ENCODE measurements around the gene TEPSIN.

The TEPSIN gene

DNA sequence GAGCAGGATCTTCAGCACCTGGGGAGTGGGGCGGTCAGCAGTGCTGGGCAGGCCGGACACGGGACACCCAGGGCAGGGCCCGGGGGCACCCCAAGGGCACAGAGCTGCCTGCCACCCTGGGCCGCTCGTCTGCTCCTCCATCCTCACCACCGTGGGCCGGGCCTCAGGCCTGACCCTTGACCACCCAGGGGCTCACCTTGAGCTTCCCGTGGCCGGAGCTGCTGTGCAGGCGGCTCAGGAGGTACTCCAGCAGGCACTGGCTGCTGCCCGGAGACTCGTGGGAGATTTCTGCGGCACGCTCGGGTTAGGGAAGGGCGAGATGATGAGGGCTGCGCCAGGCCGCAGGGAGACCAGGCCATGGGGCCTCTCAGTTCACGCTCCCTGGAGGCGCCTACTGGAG, 2.1 kb downstream of the TEPSIN start:
- Histone ChIP-seq H3K9me3 (ENCODE audit: control insufficient read depth in 2 of 2, low read length in 2 of 2) (no peaks in the 10 kb centered on the region), H3K27ac (ENCODE audit: low read depth in 2 of 2, low read length in 2 of 2) (no peak overlapping the region), H3K36me3 (ENCODE audit: control insufficient read depth in 2 of 2, insufficient read depth in 2 of 2, low read length in 2 of 2) (peaks cover 0 to 19% of the 10 kb centered on the region in 2 donors), H3K4me3 (ENCODE audit: low read length in 2 of 2) (no peak overlapping the region), H3K4me1 (ENCODE audit: control insufficient read depth in 2 of 2, insufficient read depth in 2 of 2, low read length in 2 of 2) (peaks cover 15 to 16% of the 10 kb centered on the region in 2 donors), H3K27me3 (ENCODE audit: control insufficient read depth in 2 of 2, insufficient read depth in 2 of 2, low read length in 2 of 2) (no peaks in the 10 kb centered on the region), H3K9ac (ENCODE audit: low read depth in 1 of 2, low read length in 2 of 2) (no peak overlapping the region)

DNA sequence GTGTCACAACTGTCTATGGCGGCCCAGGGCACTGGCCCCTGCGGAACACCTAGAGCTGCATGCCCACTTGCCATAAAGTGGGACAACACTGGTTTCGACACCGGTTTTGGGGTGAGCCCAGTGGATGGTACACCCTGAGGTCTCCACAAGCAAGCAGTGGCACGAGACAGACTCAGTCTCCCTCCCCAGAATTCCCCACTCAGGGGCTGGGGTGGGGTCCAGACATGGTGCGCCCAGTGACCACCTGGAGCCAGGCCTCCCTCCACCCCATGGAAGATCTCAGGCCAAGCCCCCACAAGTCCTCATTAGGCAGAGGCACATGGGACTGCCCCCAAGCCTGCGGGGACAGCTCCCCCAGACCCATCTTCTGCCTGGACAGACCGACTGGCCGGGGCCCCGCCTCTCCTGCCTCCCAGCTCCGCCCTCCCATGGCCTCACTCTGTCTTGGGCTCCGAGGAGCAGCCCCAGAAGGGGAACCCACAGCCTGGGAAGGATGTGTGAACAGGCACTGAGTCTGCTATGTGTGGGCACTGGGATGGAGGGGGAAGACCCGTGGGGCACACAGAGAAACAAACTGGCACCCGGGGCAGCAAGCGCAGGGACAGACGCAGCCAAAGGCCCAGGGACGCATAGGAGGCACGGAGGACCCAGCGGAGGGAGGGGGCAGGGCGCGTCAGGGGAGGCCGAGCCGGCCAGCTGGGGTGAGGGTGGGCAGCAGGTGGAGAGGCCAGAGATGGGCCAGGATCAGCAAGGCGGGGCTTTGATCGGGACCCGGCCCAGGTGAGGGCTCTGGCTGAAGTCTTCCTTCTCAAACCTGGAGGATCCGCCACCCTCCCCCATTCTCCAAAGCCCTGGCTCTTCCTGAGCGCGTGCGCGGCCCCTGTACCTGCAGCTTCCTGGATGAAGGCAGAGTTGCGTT, 2.8 kb downstream of the TEPSIN start:
- H3K4me1 ChIP-seq (ENCODE audit: control insufficient read depth in 2 of 2, insufficient read depth in 2 of 2, low read length in 2 of 2): peaks cover 15 to 16% of the 10 kb centered on the region in 2 donors

DNA sequence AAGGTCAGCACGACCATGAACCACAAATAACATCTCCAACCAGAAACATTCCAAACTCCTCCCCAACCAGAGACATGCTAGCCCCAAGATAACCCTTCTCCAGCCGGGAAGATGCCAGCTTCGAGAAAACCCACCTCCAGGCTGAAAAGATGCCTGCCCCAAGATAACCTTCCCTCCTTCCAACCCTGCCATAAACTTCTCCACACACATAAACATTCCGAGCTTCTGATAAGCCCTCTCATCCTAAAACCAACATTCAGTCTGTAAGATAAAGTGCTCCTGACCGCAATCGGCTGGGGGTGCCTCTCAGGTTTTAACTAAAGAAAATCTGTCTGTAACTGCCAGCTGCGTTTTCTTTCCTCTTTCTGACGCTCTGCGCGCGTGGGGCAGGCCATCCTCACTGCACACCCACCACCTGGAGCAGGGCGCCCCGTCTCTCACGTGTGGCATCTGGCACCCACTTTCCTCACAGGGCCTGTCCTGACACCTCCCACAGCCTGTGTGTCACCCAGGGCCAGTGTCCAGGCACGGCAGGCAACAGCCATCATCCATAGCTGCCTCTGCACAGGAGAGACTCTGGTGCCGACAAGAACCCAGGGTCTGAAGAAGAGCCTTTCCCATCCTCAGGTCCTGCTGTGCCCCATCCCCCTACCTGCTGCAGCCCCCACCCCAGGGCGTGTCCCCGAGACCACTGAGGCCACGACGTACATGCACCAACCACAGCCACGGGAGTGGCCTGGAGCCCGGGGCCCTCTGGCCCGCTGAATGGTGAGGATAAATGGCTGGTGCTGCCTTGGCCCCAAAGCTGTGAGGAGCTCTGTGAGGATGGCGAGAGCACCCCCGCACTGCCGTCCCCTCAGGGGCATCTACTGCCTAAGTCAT, 3.7 kb downstream of the TEPSIN start:
- peaks cover 14% of the 10 kb centered on the region in 2 donors for H3K4me1 ChIP-seq (ENCODE audit: control insufficient read depth in 2 of 2, insufficient read depth in 2 of 2, low read length in 2 of 2)
- peaks cover 10 to 27% of the 10 kb centered on the region in 2 donors for H3K36me3 ChIP-seq (ENCODE audit: control insufficient read depth in 2 of 2, insufficient read depth in 2 of 2, low read length in 2 of 2)
- H3K27me3 ChIP-seq (ENCODE audit: control insufficient read depth in 2 of 2, insufficient read depth in 2 of 2, low read length in 2 of 2): no peaks in the 10 kb centered on the region
- H3K9me3 ChIP-seq (ENCODE audit: control insufficient read depth in 2 of 2, low read length in 2 of 2): no peaks in the 10 kb centered on the region
- no peak overlapping the region for H3K27ac ChIP-seq (ENCODE audit: low read depth in 2 of 2, low read length in 2 of 2)
- no peak overlapping the region for H3K9ac ChIP-seq (ENCODE audit: low read depth in 1 of 2, low read length in 2 of 2)
- no peak overlapping the region for H3K4me3 ChIP-seq (ENCODE audit: low read length in 2 of 2)

More for the DNA sequence above, 2.8 kb downstream of the TEPSIN start:
- Histone ChIP-seq H3K9me3 (ENCODE audit: control insufficient read depth in 2 of 2, low read length in 2 of 2) (no peaks in the 10 kb centered on the region), H3K27me3 (ENCODE audit: control insufficient read depth in 2 of 2, insufficient read depth in 2 of 2, low read length in 2 of 2) (no peaks in the 10 kb centered on the region), H3K27ac (ENCODE audit: low read depth in 2 of 2, low read length in 2 of 2) (no peak overlapping the region), H3K4me3 (ENCODE audit: low read length in 2 of 2) (no peak overlapping the region), H3K36me3 (ENCODE audit: control insufficient read depth in 2 of 2, insufficient read depth in 2 of 2, low read length in 2 of 2) (peaks cover 7 to 19% of the 10 kb centered on the region in 2 donors), H3K9ac (ENCODE audit: low read depth in 1 of 2, low read length in 2 of 2) (no peak overlapping the region)

DNA sequence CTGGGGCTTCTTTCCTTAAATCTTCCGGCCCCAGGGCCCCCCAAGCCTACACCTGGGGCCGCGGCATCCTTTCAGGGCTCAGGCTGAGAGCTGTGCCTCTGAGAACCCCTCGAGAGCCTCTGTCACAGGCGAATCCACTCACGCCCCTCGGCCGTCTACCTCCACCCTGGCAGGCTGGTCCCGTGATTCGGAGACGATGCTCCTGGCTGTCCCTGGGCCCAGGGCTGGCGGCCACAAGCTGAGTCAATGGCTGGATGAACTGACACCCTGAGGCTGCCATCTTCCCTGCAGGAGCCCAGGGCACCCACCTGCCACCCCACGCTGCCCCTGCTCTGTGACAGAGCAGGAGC, 4.4 kb downstream of the TEPSIN start:
- no peaks in the 10 kb centered on the region for H3K27me3 ChIP-seq (ENCODE audit: control insufficient read depth in 2 of 2, insufficient read depth in 2 of 2, low read length in 2 of 2)
- H3K36me3 ChIP-seq (ENCODE audit: control insufficient read depth in 2 of 2, insufficient read depth in 2 of 2, low read length in 2 of 2): peaks cover 16 to 34% of the 10 kb centered on the region in 2 donors
- H3K4me3 ChIP-seq (ENCODE audit: low read length in 2 of 2): no peak overlapping the region
- H3K9ac ChIP-seq (ENCODE audit: low read depth in 1 of 2, low read length in 2 of 2): no peak overlapping the region
- H3K27ac ChIP-seq (ENCODE audit: low read depth in 2 of 2, low read length in 2 of 2): no peak overlapping the region
- H3K9me3 ChIP-seq (ENCODE audit: control insufficient read depth in 2 of 2, low read length in 2 of 2): no peaks in the 10 kb centered on the region
- H3K4me1 ChIP-seq (ENCODE audit: control insufficient read depth in 2 of 2, insufficient read depth in 2 of 2, low read length in 2 of 2): peaks cover 9 to 10% of the 10 kb centered on the region in 2 donors

DNA sequence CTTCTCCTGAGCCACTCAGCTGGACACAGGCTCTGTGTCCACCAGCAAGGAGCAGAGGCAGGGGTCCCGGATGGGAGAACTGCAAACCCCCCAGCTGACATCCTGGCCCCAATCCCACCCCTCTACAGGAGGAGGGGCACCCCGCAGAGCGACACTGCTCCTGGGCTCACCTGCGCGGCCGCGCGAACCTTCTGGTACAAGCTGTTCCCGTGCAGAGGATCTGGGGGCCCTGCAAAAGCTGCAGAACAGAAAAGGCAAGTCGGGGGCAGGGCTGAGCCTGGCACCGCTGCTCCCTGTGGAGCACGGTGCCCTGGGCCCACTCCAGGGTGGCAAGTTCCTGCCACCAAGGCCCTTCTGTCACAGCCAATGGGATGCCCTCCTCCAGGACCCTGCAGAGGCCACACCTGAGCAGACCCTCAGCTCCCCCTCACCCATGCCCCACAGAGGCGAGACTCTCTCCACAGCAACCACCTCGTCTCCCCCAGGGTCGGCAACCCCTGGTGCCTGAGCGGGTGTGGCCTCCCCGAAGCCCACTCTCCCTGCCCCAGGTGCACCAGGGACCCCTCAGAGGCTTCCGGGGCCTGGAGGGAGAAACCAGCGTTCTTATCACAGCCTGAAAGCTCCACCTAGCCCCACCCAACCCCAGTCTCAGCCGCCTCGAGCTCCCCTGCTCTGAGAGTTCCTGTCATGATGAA, 4.9 kb downstream of the TEPSIN start:
- peaks cover 9 to 10% of the 10 kb centered on the region in 2 donors for H3K4me1 ChIP-seq (ENCODE audit: control insufficient read depth in 2 of 2, insufficient read depth in 2 of 2, low read length in 2 of 2)
- no peak overlapping the region for H3K4me3 ChIP-seq (ENCODE audit: low read length in 2 of 2)
- H3K9ac ChIP-seq (ENCODE audit: low read depth in 1 of 2, low read length in 2 of 2): no peak overlapping the region
- no peaks in the 10 kb centered on the region for H3K9me3 ChIP-seq (ENCODE audit: control insufficient read depth in 2 of 2, low read length in 2 of 2)
- H3K27ac ChIP-seq (ENCODE audit: low read depth in 2 of 2, low read length in 2 of 2): no peak overlapping the region
- H3K36me3 ChIP-seq (ENCODE audit: control insufficient read depth in 2 of 2, insufficient read depth in 2 of 2, low read length in 2 of 2): peaks cover 18 to 34% of the 10 kb centered on the region in 2 donors
- H3K27me3 ChIP-seq (ENCODE audit: control insufficient read depth in 2 of 2, insufficient read depth in 2 of 2, low read length in 2 of 2): no peaks in the 10 kb centered on the region

DNA sequence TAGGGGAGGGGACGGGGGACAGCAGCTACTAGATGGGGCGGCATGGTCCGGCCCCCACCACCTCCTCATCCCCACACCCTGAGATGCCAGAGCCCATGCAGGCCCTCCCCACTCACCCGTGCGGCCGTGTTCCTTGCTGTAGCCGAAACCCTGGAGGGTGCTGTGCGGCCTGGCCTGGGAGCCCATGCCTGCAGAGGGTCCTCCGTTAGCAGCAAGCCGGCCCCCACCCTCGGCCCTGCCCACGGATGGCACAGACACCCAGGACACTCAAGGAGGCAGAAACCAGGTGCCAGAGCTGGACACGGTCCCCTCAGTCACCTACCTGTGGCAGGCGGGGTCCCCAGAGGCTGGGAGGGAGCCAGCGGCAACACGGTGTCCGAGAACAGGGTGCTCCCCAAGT, 5.5 kb downstream of the TEPSIN start:
- Histone ChIP-seq H3K27ac (ENCODE audit: low read depth in 2 of 2, low read length in 2 of 2) (no peak overlapping the region), H3K9ac (ENCODE audit: low read depth in 1 of 2, low read length in 2 of 2) (no peak overlapping the region), H3K4me1 (ENCODE audit: control insufficient read depth in 2 of 2, insufficient read depth in 2 of 2, low read length in 2 of 2) (peaks cover 10 to 11% of the 10 kb centered on the region in 2 donors), H3K9me3 (ENCODE audit: control insufficient read depth in 2 of 2, low read length in 2 of 2) (no peaks in the 10 kb centered on the region), H3K4me3 (ENCODE audit: low read length in 2 of 2) (no peak overlapping the region), H3K27me3 (ENCODE audit: control insufficient read depth in 2 of 2, insufficient read depth in 2 of 2, low read length in 2 of 2) (no peaks in the 10 kb centered on the region), H3K36me3 (ENCODE audit: control insufficient read depth in 2 of 2, insufficient read depth in 2 of 2, low read length in 2 of 2) (peaks cover 18 to 34% of the 10 kb centered on the region in 2 donors)

DNA sequence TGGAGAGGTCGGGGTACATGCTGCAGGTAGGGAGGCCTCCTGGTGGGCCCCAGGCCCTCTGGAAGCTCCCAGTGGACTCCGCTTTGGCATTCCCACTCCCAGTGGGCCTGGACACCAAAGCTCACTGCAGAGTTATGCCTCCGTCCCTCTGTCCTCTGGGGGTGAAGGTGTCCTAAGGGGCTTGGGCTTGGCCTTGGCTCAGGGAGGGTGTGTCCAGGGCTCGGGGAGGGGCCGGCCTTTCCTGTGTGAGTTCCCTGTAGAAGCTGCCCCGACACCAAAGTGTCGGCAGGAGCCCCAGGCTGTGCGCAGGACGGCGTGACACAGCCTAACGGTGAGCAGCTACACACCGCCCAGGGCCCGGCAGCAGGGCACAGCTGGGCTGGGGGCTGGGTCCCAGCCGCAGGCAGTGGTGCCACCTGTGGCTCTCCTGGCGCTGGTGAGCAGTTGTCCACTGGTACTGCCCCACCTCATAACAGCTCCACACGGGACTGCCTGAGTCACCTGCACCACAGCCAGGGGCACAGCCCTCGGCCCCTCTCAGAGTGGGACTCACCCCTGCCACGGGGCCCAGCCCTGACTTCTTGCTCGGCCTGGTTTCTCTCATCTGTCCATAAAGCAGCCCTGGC, 6.1 kb downstream of the TEPSIN start:
- H3K4me1 ChIP-seq (ENCODE audit: control insufficient read depth in 2 of 2, insufficient read depth in 2 of 2, low read length in 2 of 2): peaks cover 5 to 7% of the 10 kb centered on the region in 2 donors
- H3K27ac ChIP-seq (ENCODE audit: low read depth in 2 of 2, low read length in 2 of 2): no peak overlapping the region
- no peaks in the 10 kb centered on the region for H3K9me3 ChIP-seq (ENCODE audit: control insufficient read depth in 2 of 2, low read length in 2 of 2)
- peaks cover 18 to 34% of the 10 kb centered on the region in 2 donors for H3K36me3 ChIP-seq (ENCODE audit: control insufficient read depth in 2 of 2, insufficient read depth in 2 of 2, low read length in 2 of 2)
- no peak overlapping the region for H3K4me3 ChIP-seq (ENCODE audit: low read length in 2 of 2)
- no peak overlapping the region for H3K9ac ChIP-seq (ENCODE audit: low read depth in 1 of 2, low read length in 2 of 2)
- no peaks in the 10 kb centered on the region for H3K27me3 ChIP-seq (ENCODE audit: control insufficient read depth in 2 of 2, insufficient read depth in 2 of 2, low read length in 2 of 2)

DNA sequence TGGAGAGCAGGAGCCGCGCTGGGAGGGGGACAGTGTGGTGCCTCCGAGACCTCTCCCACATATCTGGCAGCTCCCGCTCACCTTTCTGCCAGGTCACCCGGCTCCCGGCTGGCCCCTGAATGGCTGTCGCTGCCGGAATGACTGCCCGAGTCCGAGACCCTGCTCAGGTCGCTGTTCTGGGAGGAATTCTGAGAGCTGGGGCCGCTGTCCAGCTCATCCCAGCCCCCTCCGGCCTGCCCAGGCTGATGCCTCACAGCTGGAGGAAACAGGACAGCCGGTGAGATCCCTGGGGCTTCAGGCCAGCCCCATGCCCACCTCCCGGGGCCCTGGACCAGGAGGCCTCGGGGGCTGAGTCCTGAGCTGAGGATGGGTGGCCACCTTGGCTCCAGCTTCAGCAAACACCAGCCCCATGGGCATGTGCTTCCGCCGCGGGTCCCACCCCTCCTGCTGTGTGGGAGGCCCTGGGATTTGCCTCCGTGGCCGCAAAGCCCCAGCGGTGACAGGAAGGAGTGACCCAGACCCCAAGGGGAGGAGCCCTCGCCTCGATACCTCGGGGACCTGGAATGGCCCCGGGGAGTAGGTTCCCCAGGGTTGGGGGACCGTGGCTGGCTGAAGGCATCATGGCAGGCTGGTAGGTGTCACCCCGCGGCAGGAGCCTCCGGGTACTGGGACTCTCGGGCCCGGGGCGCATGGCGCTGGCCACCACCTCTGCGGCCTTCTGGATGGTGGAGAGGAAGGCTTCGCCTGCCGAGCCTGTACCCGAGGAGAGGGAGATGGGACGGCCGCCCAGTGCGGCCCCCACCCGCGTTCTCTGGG, 6.9 kb downstream of the TEPSIN start:
- H3K9me3 ChIP-seq (ENCODE audit: control insufficient read depth in 2 of 2, low read length in 2 of 2): no peaks in the 10 kb centered on the region
- H3K4me3 ChIP-seq (ENCODE audit: low read length in 2 of 2): no peak overlapping the region
- peaks cover 0 to 2% of the 10 kb centered on the region in 2 donors for H3K4me1 ChIP-seq (ENCODE audit: control insufficient read depth in 2 of 2, insufficient read depth in 2 of 2, low read length in 2 of 2)
- H3K27me3 ChIP-seq (ENCODE audit: control insufficient read depth in 2 of 2, insufficient read depth in 2 of 2, low read length in 2 of 2): no peaks in the 10 kb centered on the region
- no peak overlapping the region for H3K27ac ChIP-seq (ENCODE audit: low read depth in 2 of 2, low read length in 2 of 2)
- no peak overlapping the region for H3K9ac ChIP-seq (ENCODE audit: low read depth in 1 of 2, low read length in 2 of 2)
- H3K36me3 ChIP-seq (ENCODE audit: control insufficient read depth in 2 of 2, insufficient read depth in 2 of 2, low read length in 2 of 2): peaks cover 18 to 34% of the 10 kb centered on the region in 2 donors

DNA sequence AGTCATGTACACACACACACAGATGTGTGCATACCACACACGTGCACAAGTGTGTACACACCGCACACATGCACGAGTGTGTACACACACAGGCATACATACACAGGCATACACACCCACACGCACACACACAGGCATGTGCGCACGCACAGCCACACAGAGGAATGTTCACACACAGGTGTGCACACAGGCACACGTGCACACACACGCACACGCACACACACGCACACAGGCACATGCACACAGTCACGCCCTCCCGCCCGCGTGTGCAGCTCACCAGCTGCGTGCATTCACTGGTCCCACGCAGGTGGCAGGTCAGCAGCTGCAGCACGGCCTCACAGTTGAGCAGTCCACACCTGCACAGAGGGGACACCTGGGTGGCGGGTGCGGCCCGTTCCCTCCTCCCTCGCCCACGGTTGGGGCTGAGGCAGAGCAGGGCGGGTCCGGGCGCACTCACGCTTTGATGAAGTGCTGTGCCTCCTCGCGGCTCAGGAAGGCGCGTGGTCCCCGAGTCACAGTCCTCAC, 7.7 kb downstream of the TEPSIN start:
- H3K4me1 ChIP-seq (ENCODE audit: control insufficient read depth in 2 of 2, insufficient read depth in 2 of 2, low read length in 2 of 2): peaks cover 0 to 2% of the 10 kb centered on the region in 2 donors
- peaks cover 18 to 34% of the 10 kb centered on the region in 2 donors for H3K36me3 ChIP-seq (ENCODE audit: control insufficient read depth in 2 of 2, insufficient read depth in 2 of 2, low read length in 2 of 2)

More for the DNA sequence above, 7.7 kb downstream of the TEPSIN start:
- H3K27ac ChIP-seq (ENCODE audit: low read depth in 2 of 2, low read length in 2 of 2): no peak overlapping the region
- no peaks in the 10 kb centered on the region for H3K9me3 ChIP-seq (ENCODE audit: control insufficient read depth in 2 of 2, low read length in 2 of 2)
- no peak overlapping the region for H3K4me3 ChIP-seq (ENCODE audit: low read length in 2 of 2)
- no peak overlapping the region for H3K9ac ChIP-seq (ENCODE audit: low read depth in 1 of 2, low read length in 2 of 2)
- H3K27me3 ChIP-seq (ENCODE audit: control insufficient read depth in 2 of 2, insufficient read depth in 2 of 2, low read length in 2 of 2): no peaks in the 10 kb centered on the region
